Mucosa of descending colon (tissue), 3 donors: ENCODE data around the gene COL9A3. TPM values are rescaled to one million over a fixed set of nuclear protein-coding genes. Genes with fewer than 3 reads are reported as not detected.
"Not testable (repeated sequence)": the region's sequence is repeated elsewhere in the genome, so short reads cannot be mapped to it uniquely, and the experiment has no call there.

Source experiments
- ATAC-seq: fragments of 200-7000 bp; cut with Tn5 transposase; one replicate; pipeline ENCODE4 v1.9.1; 2020; ENCODE audit warnings: mild to moderate bottlenecking, moderate library complexity
- DNase-seq, 3 donors: peaks; one replicate each; pipeline ENCODE4 v3.0.0-alpha.2; 2020
- H3K36me3 ChIP-seq: fragments of 200-600 bp; one replicate; pipeline ENCODE4 v1.8.0; 2021; ENCODE audit warnings: low read depth, mild to moderate bottlenecking
- H3K4me1 ChIP-seq: fragments of 200-600 bp; one replicate; pipeline ENCODE4 v1.8.0; 2021; ENCODE audit warnings: low read depth, mild to moderate bottlenecking
- H3K4me3 ChIP-seq: fragments of 200-600 bp; one replicate; pipeline ENCODE4 v1.8.0; 2021; ENCODE audit warnings: mild to moderate bottlenecking
- H3K9me3 ChIP-seq: fragments of 200-600 bp; one replicate; pipeline ENCODE4 v1.8.0; 2021; ENCODE audit warnings: mild to moderate bottlenecking
- CTCF ChIP-seq: fragments of 200-600 bp; IDR thresholded peaks from one replicate; pipeline ENCODE4 v1.8.0; 2022; ENCODE audit warnings: antibody characterized with exemption, mild to moderate bottlenecking
- intact Hi-C, 2 donors: fragments of 100-400 bp; cut with DNase I in 1 of 2; cut with micrococcal nuclease in 1 of 2; formaldehyde crosslinking; loops; one replicate each; pipeline versions ENCODE4 v1.11.0 to v1.11.1; 2022; cut with DNase I, micrococcal nuclease
- total RNA-seq, 3 donors: library from RNA; stranded (reverse); fragmentation: NEBNext Ultra II Directional in 2 of 3; extraction: Animal tissue kit (Norgen Biotek cat#: 25700) in 2 of 3; gene quantifications; one replicate each; pipeline versions ENCODE4 v1.2.1 to v1.2.4, GENCODE V29; 2021 to 2023
- donor health status: DM: no; HTN: no; CAD: no; lungs with moderate emphysema.
- donor health status: DM: no; HTN: no; CAD: no.
- donor health status: DM: no; HTN: yes; CAD: no.

The COL9A3 gene
- total RNA-seq, 3 donors from 2014 or later = 0.70 to 12.4 (median 2.3) TPM

GRCh38 chr20:62872862-62873261 lies 56.0 kb downstream of the COL9A3 start:
- DNase-seq (no peak), ATAC-seq (no peak)
- H3K4me1 ChIP-seq = no peaks in the 10 kb centered on the region
- H3K4me3 ChIP-seq = no peak overlapping the region
- TF ChIP-seq CTCF = no peak
- intact Hi-C loops = loop anchor here in 1 of 2 donors (10.0 kb wide), 1 partner anchor 132 kb away; the partner anchor contains the start of gene BHLHE23
- H3K36me3 ChIP-seq = no peaks in the 10 kb centered on the region
- H3K9me3 ChIP-seq = no peaks in the 10 kb centered on the region

GRCh38 chr20:62873280-62873679 lies 56.4 kb downstream of the COL9A3 start:
- DNase-seq (no peak), ATAC-seq (no peak)
- no peaks in the 10 kb centered on the region for H3K9me3 ChIP-seq
- intact Hi-C loops = loop anchor here in 1 of 2 donors (10.0 kb wide), 1 partner anchor 132 kb away; the partner anchor contains the start of gene BHLHE23
- no peak for TF ChIP-seq CTCF
- no peak overlapping the region for H3K4me3 ChIP-seq
- H3K4me1 ChIP-seq = no peaks in the 10 kb centered on the region
- H3K36me3 ChIP-seq = no peaks in the 10 kb centered on the region

GRCh38 chr20:62873681-62874031 lies 56.8 kb downstream of the COL9A3 start:
- H3K9me3 ChIP-seq, ATAC-seq, H3K4me1 ChIP-seq, H3K36me3 ChIP-seq, H3K4me3 ChIP-seq: not testable (repeated sequence)
- TF ChIP-seq CTCF = peak; percentile 24
- peak in 2 of 3 donors; percentile 74 to 75 for DNase-seq
- intact Hi-C loops = loop anchor here in 1 of 2 donors (10.0 kb wide), 1 partner anchor 131 kb away; the partner anchor contains the start of gene BHLHE23

GRCh38 chr20:62874964-62875344 lies 58.1 kb downstream of the COL9A3 start:
- Histone ChIP-seq H3K9me3 (no peaks in the 10 kb centered on the region), H3K4me1 (no peaks in the 10 kb centered on the region), H3K4me3 (no peak overlapping the region), H3K36me3 (no peaks in the 10 kb centered on the region)
- DNase-seq (no peak), ATAC-seq (no peak)
- intact Hi-C loops = loop anchor here in 1 of 2 donors (10.0 kb wide), 1 partner anchor 130 kb away; the partner anchor contains the start of gene BHLHE23
- TF ChIP-seq CTCF = no peak

GRCh38 chr20:62875419-62876361 lies 58.8 kb downstream of the COL9A3 start:
- Histone ChIP-seq H3K9me3 (no peaks in the 10 kb centered on the region), H3K36me3 (no peaks in the 10 kb centered on the region), H3K4me1 (no peaks in the 10 kb centered on the region), H3K4me3 (no peak overlapping the region)
- intact Hi-C loops = loop anchor here in 1 of 2 donors (10.0 kb wide), 1 partner anchor 129 kb away; the partner anchor contains the start of gene BHLHE23
- peak; percentile 24 for TF ChIP-seq CTCF
- DNase-seq = peak; percentile 61 to 80 (median 76)
- peak; percentile 96 for ATAC-seq
